GM18526 (cell line): Measurements from ENCODE around the gene PDRG1.

Experiments
- POLR2A ChIP-seq: IDR thresholded peaks from 3 replicates; pipeline ENCODE4 v1.6.1; 2011; ENCODE audit not compliant: insufficient read length; ENCODE audit errors: extremely low read depth

PDRG1 gene

DNA sequence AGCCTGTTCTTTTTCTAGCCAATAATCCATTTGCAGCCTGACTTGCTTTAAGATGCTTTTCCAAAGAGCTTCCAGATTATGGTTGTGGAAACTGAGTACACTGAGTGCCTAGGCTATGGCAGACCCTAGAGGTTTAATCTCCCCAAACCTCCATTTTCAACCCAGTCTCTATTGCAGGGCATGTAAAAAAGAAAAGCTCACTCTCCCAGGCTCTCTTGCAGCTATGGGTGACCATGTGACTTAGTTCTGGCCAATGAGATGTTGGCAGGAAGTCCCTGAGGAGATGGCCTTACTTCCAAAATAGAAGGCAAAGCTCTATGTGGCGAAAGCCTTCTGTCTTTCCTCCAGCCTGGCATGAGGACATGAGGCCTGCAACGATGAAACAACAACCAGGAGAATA is 3.8 kb downstream of the PDRG1 start:
- TF ChIP-seq POLR2A = no peak

DNA sequence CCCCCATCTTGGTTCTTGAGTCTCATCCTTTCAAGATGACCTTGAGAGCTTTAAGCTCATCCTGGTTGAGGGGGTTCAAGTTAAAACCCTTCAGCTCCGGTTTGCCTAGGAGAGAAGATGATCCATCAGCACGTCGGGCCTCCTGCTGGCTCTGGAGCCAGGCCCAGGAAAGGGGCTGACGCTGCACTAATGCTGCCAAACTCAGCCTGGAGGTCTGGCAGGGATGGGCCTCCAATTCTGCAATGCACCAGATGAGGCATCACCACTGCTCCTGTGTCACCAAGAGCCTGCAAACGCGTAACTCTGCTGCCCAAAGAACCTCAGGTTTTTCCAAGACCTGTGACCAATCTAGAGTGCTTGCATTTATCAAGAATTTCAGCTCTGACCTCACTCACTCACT is 6.1 kb downstream of the PDRG1 start:
- TF ChIP-seq POLR2A = no peak

DNA sequence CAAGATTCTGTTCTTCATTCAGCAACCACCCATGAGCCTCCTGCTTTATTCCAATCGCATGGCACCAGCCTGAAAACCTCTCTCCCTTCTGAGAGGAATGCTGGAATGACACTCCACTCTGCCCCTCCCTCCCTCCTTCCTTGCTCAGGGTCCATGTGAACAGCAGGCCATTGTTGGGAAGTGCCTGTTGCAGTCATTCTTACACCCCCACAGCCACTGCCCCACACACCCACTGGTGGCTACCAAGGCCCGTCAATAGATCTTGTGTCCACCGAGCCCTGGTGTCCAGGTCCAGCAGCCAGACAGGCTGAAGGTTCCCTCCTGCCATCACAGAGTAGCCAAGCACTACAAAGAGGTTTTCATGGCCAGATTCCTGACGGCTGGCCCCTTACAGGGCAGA is 6.5 kb downstream of the PDRG1 start:
- TF ChIP-seq POLR2A = no peak

- TF ChIP-seq POLR2A = no peak
These were observed 8.8 kb downstream of the PDRG1 start for GRCh38 chr20:31943052-31943471.

- TF ChIP-seq POLR2A = no peak
These were observed 12.2 kb downstream of the PDRG1 start for GRCh38 chr20:31939661-31940060.

GRCh38 chr20:31937820-31938219 is 14.0 kb downstream of the PDRG1 start:
- no peak for TF ChIP-seq POLR2A

DNA sequence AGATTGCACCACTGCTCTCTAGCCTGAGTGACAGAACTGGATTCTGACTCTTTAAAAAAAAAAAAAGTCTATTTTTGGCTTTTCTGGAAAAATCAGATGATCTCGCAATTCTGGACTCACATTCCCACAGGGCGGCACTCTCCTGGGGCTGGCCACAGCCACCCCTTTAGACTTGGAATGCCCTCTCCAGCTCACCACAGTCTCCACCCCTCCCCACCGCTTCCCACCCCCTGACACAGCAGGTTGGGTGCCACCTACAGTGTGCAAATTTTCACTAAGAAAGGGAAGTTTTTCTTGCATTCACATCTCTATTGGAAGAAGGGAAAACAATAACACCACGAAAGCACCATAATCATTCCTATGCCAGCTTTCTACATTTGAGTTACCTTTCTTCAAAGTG is 15.4 kb downstream of the PDRG1 start:
- no peak for TF ChIP-seq POLR2A

GRCh38 chr20:31934968-31935764 is 16.7 kb downstream of the PDRG1 start:
- TF ChIP-seq POLR2A = no peak

DNA sequence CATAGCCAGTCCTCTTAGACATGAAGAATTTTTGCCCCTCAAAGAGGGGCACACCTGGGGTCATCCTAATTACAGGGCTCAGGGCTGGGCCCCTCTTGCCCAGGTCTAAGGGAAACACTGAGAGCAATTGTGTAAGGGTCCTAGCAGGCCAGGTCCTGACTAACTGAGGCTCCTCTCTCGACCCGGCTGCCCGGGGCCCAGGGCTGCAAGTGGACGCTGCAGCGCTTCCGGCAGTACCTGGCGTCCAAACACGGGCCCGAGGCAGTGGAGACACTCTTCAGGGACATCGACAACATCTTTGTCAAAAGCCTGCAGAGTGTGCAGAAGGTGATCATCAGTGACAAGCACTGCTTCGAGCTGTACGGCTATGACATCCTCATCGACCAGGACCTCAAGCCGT is 17.4 kb downstream of the PDRG1 start:
- TF ChIP-seq POLR2A = no peak

DNA sequence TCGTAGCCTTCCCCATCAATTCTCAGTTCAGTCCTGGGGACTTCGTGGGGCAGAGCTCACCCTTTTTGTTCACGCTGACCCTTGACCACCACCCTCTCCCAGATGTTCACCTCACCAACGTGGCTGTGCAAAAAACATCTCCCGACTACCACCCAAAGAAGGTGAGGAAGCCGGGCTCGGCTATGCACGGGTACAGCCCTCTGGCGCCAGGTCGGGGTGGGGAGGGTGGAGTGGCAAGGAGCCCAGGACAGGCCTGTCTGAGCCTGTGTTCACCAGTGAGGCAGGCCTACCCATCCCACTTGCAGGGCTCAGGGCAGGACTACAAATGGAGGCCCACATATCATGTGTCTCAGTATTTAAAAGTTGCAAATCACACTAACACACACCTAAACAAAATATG is 18.1 kb downstream of the PDRG1 start:
- no peak for TF ChIP-seq POLR2A

DNA sequence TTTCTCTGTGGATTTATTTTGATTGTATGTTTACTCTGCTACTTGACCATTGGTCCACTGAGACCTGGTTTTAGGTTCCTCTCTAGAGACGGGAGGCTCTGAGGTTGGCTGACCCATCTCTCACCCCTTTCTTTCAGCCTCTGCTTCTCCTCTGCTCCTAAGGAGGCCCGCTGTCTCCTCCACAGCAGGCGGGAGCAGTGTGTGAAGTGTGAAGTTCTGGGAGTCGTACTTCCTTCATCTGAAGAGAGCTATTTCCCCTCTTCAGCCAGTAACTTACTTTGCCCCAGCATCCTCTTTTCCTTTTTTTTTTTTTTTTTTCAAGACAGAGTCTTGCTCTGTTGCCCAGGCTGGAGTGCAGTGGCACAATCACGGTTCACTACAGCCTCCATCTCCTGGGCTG is 21.1 kb downstream of the PDRG1 start:
- TF ChIP-seq POLR2A = no peak

- no peak for TF ChIP-seq POLR2A
These were observed 24.2 kb downstream of the PDRG1 start for GRCh38 chr20:31927627-31928159.

- no peak for TF ChIP-seq POLR2A
These were observed 25.4 kb downstream of the PDRG1 start for GRCh38 chr20:31926493-31926892.

- no peak for TF ChIP-seq POLR2A
These were observed 26.2 kb downstream of the PDRG1 start for GRCh38 chr20:31925631-31926030.

DNA sequence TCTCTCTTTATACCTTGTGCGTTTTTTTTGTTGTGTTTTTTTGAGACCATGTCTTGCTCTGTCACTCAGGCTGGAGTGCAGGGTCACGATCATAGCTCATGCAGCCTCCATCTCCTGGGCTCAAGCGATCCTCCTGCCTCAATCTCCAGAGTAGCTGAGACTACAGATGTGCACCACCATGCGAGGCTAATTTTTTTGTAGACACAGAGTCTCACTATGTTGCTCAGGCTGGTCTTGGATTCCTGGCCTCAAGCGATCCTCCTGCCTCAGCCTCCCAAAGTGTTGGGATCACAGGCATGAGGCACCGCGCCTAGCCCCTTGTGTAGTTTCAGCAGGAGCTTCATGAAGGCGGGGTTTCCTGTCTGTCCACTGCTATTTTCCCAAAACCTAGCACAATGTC is 27.3 kb downstream of the PDRG1 start:
- TF ChIP-seq POLR2A = no peak

DNA sequence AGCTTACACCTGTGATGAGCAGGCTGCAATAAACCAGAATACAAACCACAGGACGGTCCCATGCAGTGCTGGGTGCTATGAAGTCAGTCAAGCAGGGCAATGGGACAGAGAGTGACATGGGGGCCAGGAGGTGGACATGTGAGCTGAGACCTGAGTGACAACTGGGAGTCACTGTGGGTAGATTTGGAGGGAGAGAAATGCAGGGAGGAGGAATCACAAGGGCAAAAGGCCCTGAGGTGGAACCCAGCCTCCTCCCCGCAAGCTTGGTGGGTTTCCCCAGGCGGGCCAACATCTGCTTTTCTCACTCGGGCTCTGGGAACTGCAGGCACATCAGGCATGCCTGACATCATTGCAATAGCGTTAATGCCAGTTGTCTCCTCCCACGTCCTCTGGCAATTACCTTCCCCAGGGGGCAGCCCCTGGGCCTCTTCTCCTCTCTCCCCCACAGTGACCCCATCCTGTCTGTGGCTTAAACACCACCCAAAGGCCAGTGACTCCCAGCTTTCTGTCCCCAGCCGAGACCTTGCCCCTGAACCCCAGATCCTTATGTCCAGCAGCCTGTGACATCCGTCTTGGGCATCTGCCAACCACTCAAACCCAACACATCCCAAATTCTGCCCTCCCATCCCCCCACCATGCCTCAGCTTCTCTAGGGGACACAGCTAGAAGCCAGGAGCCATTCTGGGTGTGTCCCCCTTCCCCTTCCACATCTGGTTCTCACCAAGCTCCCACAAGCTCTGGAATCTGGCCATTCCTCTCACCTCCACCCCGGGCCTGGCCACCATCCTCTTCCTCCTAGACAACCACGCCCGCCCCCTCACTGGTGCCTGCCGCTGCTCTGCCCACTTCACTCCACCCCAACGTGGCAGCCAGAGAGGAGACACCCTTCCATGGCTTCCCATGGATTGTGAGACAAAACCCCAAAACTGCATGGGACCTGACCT is 28.2 kb downstream of the PDRG1 start:
- no peak for TF ChIP-seq POLR2A

DNA sequence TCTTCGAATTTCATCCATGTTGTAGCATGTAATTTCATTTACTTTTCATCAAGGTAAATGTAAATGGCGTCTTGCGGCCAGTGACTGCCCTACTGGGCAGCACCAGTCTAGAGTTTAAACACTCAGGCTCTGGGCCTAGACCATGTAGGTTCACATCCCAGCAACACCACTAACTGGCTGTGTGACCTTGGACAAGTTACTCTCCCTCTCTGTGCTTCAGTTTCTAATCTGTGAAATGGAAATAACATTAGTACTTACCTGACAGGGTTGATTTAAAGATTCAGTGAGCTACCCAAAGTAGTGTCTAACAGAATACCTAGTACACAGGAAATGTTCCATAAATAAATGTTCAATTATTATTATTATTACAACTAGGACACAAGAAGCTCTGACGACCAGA is 29.3 kb downstream of the PDRG1 start:
- no peak for TF ChIP-seq POLR2A

DNA sequence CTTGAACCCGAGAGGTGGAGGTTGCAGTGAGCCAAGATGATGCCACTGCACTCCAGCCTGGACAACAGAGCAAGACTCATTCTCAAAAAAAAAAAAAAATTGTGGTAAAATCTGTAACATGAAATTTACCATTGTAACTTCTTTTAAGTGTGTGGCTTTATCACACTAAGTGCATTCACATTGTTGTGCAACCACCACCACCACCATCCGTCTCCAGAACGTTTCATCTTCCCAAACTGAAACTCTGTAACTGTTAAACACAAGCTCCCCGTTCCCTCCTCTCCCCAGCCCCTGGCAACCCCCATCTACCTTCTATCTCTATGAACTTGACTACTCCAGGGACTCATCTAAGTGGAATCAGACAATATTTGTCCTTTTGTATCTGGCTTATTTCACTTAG is 29.7 kb downstream of the PDRG1 start:
- no peak for TF ChIP-seq POLR2A
